ENCODE results near the gene PPCS. TPM values are rescaled to one million over a fixed set of nuclear protein-coding genes. Genes with fewer than 3 reads are reported as not detected.

Gene PPCS
- total RNA-seq, 1 experiment from 2014 or later: 35.1 TPM

DNA sequence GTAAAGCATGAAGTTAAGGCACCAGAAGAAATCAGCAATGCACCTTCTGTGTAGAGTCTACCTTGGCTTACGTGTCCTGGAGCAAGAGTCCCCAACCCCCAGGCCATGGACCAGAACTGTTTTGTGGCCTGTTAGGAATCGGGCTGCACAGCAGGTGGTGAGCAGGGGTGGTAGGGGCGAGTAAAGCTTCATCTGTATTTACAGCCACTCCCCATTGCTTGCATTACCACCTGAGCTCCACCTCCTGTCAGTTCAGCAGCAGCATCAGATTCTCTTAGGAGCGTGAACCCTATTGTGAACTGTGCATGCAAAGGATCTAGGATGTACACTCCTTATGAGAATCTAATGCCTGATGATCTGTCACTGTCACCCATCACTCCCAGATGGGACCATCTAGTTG lies 22.0 kb upstream of the PPCS start (continued):
- TF ChIP-seq NFATC4 (CRISPR knock-in tag; IDR thresholded peaks at IDR 0.05) (no peak), NFE2L1 (CRISPR knock-in tag; IDR thresholded peaks at IDR 0.05) (no peak), ZNF138 (CRISPR knock-in tag; conservative IDR thresholded peaks at IDR 0.05) (no peak), TP53 (CRISPR knock-in tag; IDR thresholded peaks at IDR 0.05) (no peak), ZNF396 (CRISPR knock-in tag; IDR thresholded peaks at IDR 0.05; ENCODE audit: borderline replicate concordance) (no peak), ELF4 (CRISPR knock-in tag; IDR thresholded peaks at IDR 0.05; ENCODE audit: low read depth) (no peak)

DNA sequence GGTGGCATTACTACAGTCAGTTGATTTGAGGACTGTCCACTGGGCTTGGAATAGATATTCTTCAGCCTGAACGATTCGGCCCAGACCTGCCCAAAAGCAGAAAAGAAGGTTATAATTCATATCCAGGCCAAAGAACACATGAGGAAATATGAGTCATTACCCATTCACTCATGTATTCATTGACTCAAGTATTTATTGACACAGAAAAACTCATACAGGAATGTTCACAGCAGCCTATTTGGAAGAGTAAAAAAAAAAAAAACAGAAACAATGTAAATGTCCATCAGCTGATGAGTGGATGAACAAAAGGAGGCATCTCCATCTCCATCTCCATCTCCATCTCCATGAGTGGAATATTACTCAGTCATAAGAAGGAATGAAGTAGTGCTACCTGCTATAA lies 16.4 kb upstream of the PPCS start:
- Mint-ChIP-seq H3K36me3 (no peaks in the 10 kb centered on the region), H3K27me3 (ENCODE audit: low read depth) (no peaks in the 10 kb centered on the region; the same call in 1 of the 2 replicates), H3K9me3 (peaks cover 2% of the 10 kb centered on the region; the same call in 1 of the 2 replicates), H3K27ac (no peak overlapping the region), H3K4me1 (no peaks in the 10 kb centered on the region), H3K4me3 (no peak overlapping the region)
- no peak for DNase-seq (ENCODE audit: low spot score)
- no peak for ATAC-seq
- CTCF ChIA-PET: no interaction called here
- TF ChIP-seq IRF1 (CRISPR knock-in tag; IDR thresholded peaks at IDR 0.05): no peak
- TF ChIP-seq CTCF (IDR thresholded peaks at IDR 0.05): no peak
- no peak for TF ChIP-seq SMAD3 (CRISPR knock-in tag; IDR thresholded peaks at IDR 0.05; ENCODE audit: borderline replicate concordance)
- TF ChIP-seq MYBL2 (CRISPR knock-in tag; IDR thresholded peaks at IDR 0.05): no peak
- TF ChIP-seq KAT7 (CRISPR knock-in tag; IDR thresholded peaks at IDR 0.05; ENCODE audit: borderline replicate concordance): no peak
- TF ChIP-seq PRRX2 (CRISPR knock-in tag; IDR thresholded peaks at IDR 0.05): no peak
- POLR2A ChIA-PET: no interaction called here

DNA sequence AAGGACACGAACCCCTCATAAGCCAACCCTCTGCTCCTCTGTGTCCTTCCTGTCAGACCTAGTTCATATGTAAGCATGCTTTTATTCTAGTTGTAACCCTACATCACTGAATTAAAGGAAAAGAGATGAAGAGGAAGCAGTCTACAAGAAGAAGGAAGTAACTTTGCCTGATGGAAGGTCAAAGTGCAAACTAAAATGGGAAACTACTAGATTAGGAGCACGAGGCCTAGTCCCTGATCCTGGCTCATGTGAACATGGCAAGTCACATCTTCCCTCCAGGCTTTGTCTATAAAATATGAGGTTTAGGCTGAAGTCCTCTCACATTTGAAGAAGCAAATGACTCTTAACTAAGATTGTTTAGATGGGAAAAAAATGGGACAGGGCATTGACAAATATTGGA lies 13.7 kb upstream of the PPCS start:
- TF ChIP-seq ZBTB43 (CRISPR knock-in tag; IDR thresholded peaks at IDR 0.05) (no peak), TEAD4 (CRISPR knock-in tag; IDR thresholded peaks at IDR 0.05) (no peak)
- Mint-ChIP-seq H3K27me3 (ENCODE audit: low read depth) (no peaks in the 10 kb centered on the region; the same call in 1 of the 2 replicates), H3K36me3 (no peaks in the 10 kb centered on the region), H3K4me1 (no peaks in the 10 kb centered on the region), H3K9me3 (no peaks in the 10 kb centered on the region), H3K4me3 (no peak overlapping the region), H3K27ac (no peak overlapping the region)
- POLR2A ChIA-PET: no interaction called here
- CTCF ChIA-PET: no interaction called here
- ATAC-seq (no peak), DNase-seq (ENCODE audit: low spot score) (no peak)

- ChIA-PET POLR2A (no interaction called here), CTCF (no interaction called here)
- DNase-seq (ENCODE audit: low spot score) (no peak), ATAC-seq (no peak)
- no peaks in the 10 kb centered on the region for H3K9me3 Mint-ChIP-seq
- H3K4me3 Mint-ChIP-seq: no peak overlapping the region
- H3K36me3 Mint-ChIP-seq: no peaks in the 10 kb centered on the region
- H3K4me1 Mint-ChIP-seq: 0 out of 2 replicates have a peak, but pooled peaks cover 3% of the 10 kb centered on the region
- H3K27me3 Mint-ChIP-seq (ENCODE audit: low read depth): no peaks in the 10 kb centered on the region; the same call in 1 of the 2 replicates
- H3K27ac Mint-ChIP-seq: no peak overlapping the region
- TF ChIP-seq TP53 (CRISPR knock-in tag; IDR thresholded peaks at IDR 0.05) (no peak), CBFB (CRISPR knock-in tag; IDR thresholded peaks at IDR 0.05; ENCODE audit: low read depth) (no peak), HMGXB4 (CRISPR knock-in tag; IDR thresholded peaks at IDR 0.05) (no peak), HMGA2 (CRISPR knock-in tag; IDR thresholded peaks at IDR 0.05) (no peak), GRHL2 (CRISPR knock-in tag; IDR thresholded peaks at IDR 0.05; ENCODE audit: insufficient replicate concordance, severe bottlenecking) (no peak), ZBTB43 (CRISPR knock-in tag; IDR thresholded peaks at IDR 0.05) (no peak), ZNF219 (CRISPR knock-in tag; IDR thresholded peaks at IDR 0.05; ENCODE audit: borderline replicate concordance) (no peak), NR1H2 (CRISPR knock-in tag; IDR thresholded peaks at IDR 0.05) (no peak), ZNF121 (CRISPR knock-in tag; IDR thresholded peaks at IDR 0.05) (no peak)
- TF ChIP-seq, protein P1, sequence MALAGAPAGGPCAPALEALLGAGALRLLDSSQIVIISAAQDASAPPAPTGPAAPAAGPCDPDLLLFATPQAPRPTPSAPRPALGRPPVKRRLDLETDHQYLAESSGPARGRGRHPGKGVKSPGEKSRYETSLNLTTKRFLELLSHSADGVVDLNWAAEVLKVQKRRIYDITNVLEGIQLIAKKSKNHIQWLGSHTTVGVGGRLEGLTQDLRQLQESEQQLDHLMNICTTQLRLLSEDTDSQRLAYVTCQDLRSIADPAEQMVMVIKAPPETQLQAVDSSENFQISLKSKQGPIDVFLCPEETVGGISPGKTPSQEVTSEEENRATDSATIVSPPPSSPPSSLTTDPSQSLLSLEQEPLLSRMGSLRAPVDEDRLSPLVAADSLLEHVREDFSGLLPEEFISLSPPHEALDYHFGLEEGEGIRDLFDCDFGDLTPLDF (CRISPR knock-in tag; IDR thresholded peaks at IDR 0.05): no peak
- TF ChIP-seq, protein P2, sequence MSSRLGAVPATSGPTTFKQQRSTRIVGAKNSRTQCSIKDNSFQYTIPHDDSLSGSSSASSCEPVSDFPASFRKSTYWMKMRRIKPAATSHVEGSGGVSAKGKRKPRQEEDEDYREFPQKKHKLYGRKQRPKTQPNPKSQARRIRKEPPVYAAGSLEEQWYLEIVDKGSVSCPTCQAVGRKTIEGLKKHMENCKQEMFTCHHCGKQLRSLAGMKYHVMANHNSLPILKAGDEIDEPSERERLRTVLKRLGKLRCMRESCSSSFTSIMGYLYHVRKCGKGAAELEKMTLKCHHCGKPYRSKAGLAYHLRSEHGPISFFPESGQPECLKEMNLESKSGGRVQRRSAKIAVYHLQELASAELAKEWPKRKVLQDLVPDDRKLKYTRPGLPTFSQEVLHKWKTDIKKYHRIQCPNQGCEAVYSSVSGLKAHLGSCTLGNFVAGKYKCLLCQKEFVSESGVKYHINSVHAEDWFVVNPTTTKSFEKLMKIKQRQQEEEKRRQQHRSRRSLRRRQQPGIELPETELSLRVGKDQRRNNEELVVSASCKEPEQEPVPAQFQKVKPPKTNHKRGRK (CRISPR knock-in tag; IDR thresholded peaks at IDR 0.05; ENCODE audit: borderline replicate concordance): no peak
Measured at GRCh38 chr1:42449256-42449655, 7.1 kb upstream of the PPCS start.

Data from WTC11 (cell line).